ENCODE data around the gene HOXB6. TPM values are rescaled to one million over a fixed set of nuclear protein-coding genes. Genes with fewer than 3 reads are reported as not detected.

The HOXB6 gene
- total and polyA plus RNA-seq, 4 donors = 5.3 to 7.5 (median 5.7) TPM

GRCh38 chr17:48633266-48633677 lies 28.5 kb upstream of the HOXB6 start:
- Histone ChIP-seq H3K27ac (ENCODE audit: low read depth in 1 of 2, low read length in 1 of 2) (no peak overlapping the region), H3K27me3 (ENCODE audit: control insufficient read depth in 3 of 3, insufficient read depth in 3 of 3, low read length in 2 of 3) (peaks cover 25 to 97% (median 95%) of the 10 kb centered on the region in 3 donors), H3K36me3 (ENCODE audit: control insufficient read depth in 4 of 4, insufficient read depth in 4 of 4, low read length in 4 of 4) (no peaks in the 10 kb centered on the region), H3K9me3 (ENCODE audit: control insufficient read depth in 4 of 4, insufficient read depth in 3 of 4, low read length in 3 of 4) (peaks cover 0 to 4% (median 0%) of the 10 kb centered on the region in 4 donors), H3K4me3 (no peak overlapping the region), H3K9ac (ENCODE audit: insufficient read depth in 1 of 2, low read length in 2 of 2) (no peak overlapping the region), H3K4me1 (ENCODE audit: control insufficient read depth in 5 of 5, insufficient read depth in 5 of 5, low read length in 5 of 5) (no peaks in the 10 kb centered on the region)
- WGBS, 2 donors = 31 to 41% methylated on average over 35 of the region's 35 CpGs
- ATAC-seq (ENCODE audit: insufficient read depth, low FRiP score) (no peak), DNase-seq (no peak)
- TF ChIP-seq CTCF (IDR thresholded peaks at IDR 0.05; ENCODE audit: control extremely low read depth, extremely low read depth) = no peak

- Histone ChIP-seq H3K9me3 (ENCODE audit: control insufficient read depth in 4 of 4, insufficient read depth in 3 of 4, low read length in 3 of 4) (peaks cover 0 to 4% (median 0%) of the 10 kb centered on the region in 4 donors), H3K27me3 (ENCODE audit: control insufficient read depth in 3 of 3, insufficient read depth in 3 of 3, low read length in 2 of 3) (peaks cover 21 to 97% (median 95%) of the 10 kb centered on the region in 3 donors), H3K4me1 (ENCODE audit: control insufficient read depth in 5 of 5, insufficient read depth in 5 of 5, low read length in 5 of 5) (no peaks in the 10 kb centered on the region), H3K9ac (ENCODE audit: insufficient read depth in 1 of 2, low read length in 2 of 2) (no peak overlapping the region), H3K4me3 (no peak overlapping the region), H3K36me3 (ENCODE audit: control insufficient read depth in 4 of 4, insufficient read depth in 4 of 4, low read length in 4 of 4) (no peaks in the 10 kb centered on the region), H3K27ac (ENCODE audit: low read depth in 1 of 2, low read length in 1 of 2) (no peak overlapping the region)
- DNase-seq (peak in 1 of 3 donors; percentile 11), ATAC-seq (ENCODE audit: insufficient read depth, low FRiP score) (no peak)
- TF ChIP-seq CTCF (IDR thresholded peaks at IDR 0.05; ENCODE audit: control extremely low read depth, extremely low read depth) = no peak
- 39 to 63% methylated on average over 7 of the region's 7 CpGs for WGBS, 2 donors
These were observed 27.9 kb upstream of the HOXB6 start for GRCh38 chr17:48632579-48633265.

GRCh38 chr17:48631693-48632578 lies 27.1 kb upstream of the HOXB6 start:
- TF ChIP-seq CTCF (IDR thresholded peaks at IDR 0.05; ENCODE audit: control extremely low read depth, extremely low read depth) = no peak
- H3K27ac ChIP-seq (ENCODE audit: low read depth in 1 of 2, low read length in 1 of 2) = no peak overlapping the region
- ATAC-seq (ENCODE audit: insufficient read depth, low FRiP score) (no peak), DNase-seq (no peak)
- peaks cover 0 to 4% (median 0%) of the 10 kb centered on the region in 4 donors for H3K9me3 ChIP-seq (ENCODE audit: control insufficient read depth in 4 of 4, insufficient read depth in 3 of 4, low read length in 3 of 4)
- no peak overlapping the region for H3K9ac ChIP-seq (ENCODE audit: insufficient read depth in 1 of 2, low read length in 2 of 2)
- peaks cover 25 to 97% (median 95%) of the 10 kb centered on the region in 3 donors for H3K27me3 ChIP-seq (ENCODE audit: control insufficient read depth in 3 of 3, insufficient read depth in 3 of 3, low read length in 2 of 3)
- H3K4me3 ChIP-seq = no peak overlapping the region
- H3K4me1 ChIP-seq (ENCODE audit: control insufficient read depth in 5 of 5, insufficient read depth in 5 of 5, low read length in 5 of 5) = no peaks in the 10 kb centered on the region
- WGBS, 2 donors = 34 to 54% methylated on average over 7 of the region's 7 CpGs
- no peaks in the 10 kb centered on the region for H3K36me3 ChIP-seq (ENCODE audit: control insufficient read depth in 4 of 4, insufficient read depth in 4 of 4, low read length in 4 of 4)
